Gastroesophageal sphincter (tissue), 3 donors: Measurements from ENCODE around the gene PARVG.

Experiments used
- CTCF ChIP-seq, 4 experiments: fragments of 200-600 bp in 2 of 4; fragments of 450-650 bp in 2 of 4; sonication (generic) in 1 of 4; IDR thresholded peaks; one replicate each; pipeline ENCODE4 v1.5.1; 2017 to 2019; ENCODE audit warnings: antibody characterized with exemption in 4 of 4, mild to moderate bottlenecking in 2 of 4, moderate library complexity in 2 of 4
- EP300 ChIP-seq: sonication (generic); formaldehyde crosslinking; IDR thresholded peaks from one replicate; pipeline ENCODE4 v1.6.1; 2017; ENCODE audit warnings: antibody characterized with exemption, mild to moderate bottlenecking

GRCh38 chr22:44160421-44160820 is 20.3 kb upstream of the PARVG start:
- TF ChIP-seq CTCF (IDR thresholded peaks at IDR 0.05) (no peak), EP300 (no peak)
